ENCODE results near the gene ZSCAN10. TPM values are rescaled to one million over a fixed set of nuclear protein-coding genes. Genes with fewer than 3 reads are reported as not detected.
"Not testable (repeated sequence)": the region's sequence is repeated elsewhere in the genome, so short reads cannot be mapped to it uniquely, and the experiment has no call there.

The ZSCAN10 gene
- total RNA-seq, 1 donor from 2014 or later = 0.74 TPM

DNA sequence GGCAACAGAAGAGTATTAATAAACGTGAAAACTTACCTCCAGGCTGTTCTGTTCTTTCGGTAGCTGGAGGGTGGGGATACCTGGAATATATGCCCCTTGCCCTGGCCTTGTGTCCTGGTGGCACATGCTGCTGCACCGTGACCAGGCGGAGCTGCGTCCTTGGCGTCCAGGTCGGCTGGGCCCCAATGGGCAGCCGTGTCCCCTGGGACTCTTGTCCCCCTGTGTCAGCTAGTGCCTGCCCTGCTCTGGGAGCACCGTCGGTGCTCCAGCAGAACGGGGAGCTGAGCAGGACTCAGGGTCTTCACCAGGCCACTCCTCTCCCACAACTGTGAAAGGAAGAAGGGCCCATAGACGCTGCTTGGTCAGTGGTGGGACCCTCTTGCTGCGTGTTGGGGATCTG is 43.7 kb upstream of the ZSCAN10 start:
- Mint-ChIP-seq H3K9me3 (ENCODE audit: unreplicated experiment) (peaks cover 6% of the 10 kb centered on the region), H3K27ac (ENCODE audit: unreplicated experiment) (no peak overlapping the region), H3K4me3 (ENCODE audit: unreplicated experiment) (no peak overlapping the region)

GRCh38 chr16:3142327-3142726 is 43.2 kb upstream of the ZSCAN10 start:
- Mint-ChIP-seq H3K4me3 (ENCODE audit: unreplicated experiment) (no peak overlapping the region), H3K9me3 (ENCODE audit: unreplicated experiment) (peaks cover 6% of the 10 kb centered on the region), H3K36me3 (ENCODE audit: unreplicated experiment) (peaks cover 6% of the 10 kb centered on the region)

More for the DNA sequence above, 43.7 kb upstream of the ZSCAN10 start:
- H3K36me3 Mint-ChIP-seq (ENCODE audit: unreplicated experiment) = peaks cover 6% of the 10 kb centered on the region
- H3K27me3 Mint-ChIP-seq (ENCODE audit: unreplicated experiment) = peaks cover 11% of the 10 kb centered on the region
- peaks cover 10% of the 10 kb centered on the region for H3K4me1 Mint-ChIP-seq (ENCODE audit: low read depth, unreplicated experiment)
- TF ChIP-seq, protein P1, sequence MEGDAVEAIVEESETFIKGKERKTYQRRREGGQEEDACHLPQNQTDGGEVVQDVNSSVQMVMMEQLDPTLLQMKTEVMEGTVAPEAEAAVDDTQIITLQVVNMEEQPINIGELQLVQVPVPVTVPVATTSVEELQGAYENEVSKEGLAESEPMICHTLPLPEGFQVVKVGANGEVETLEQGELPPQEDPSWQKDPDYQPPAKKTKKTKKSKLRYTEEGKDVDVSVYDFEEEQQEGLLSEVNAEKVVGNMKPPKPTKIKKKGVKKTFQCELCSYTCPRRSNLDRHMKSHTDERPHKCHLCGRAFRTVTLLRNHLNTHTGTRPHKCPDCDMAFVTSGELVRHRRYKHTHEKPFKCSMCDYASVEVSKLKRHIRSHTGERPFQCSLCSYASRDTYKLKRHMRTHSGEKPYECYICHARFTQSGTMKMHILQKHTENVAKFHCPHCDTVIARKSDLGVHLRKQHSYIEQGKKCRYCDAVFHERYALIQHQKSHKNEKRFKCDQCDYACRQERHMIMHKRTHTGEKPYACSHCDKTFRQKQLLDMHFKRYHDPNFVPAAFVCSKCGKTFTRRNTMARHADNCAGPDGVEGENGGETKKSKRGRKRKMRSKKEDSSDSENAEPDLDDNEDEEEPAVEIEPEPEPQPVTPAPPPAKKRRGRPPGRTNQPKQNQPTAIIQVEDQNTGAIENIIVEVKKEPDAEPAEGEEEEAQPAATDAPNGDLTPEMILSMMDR (IDR thresholded peaks at IDR 0.05; ENCODE audit: partially characterized antibody, unreplicated experiment) = no peak
- DNase-seq = no peak

DNA sequence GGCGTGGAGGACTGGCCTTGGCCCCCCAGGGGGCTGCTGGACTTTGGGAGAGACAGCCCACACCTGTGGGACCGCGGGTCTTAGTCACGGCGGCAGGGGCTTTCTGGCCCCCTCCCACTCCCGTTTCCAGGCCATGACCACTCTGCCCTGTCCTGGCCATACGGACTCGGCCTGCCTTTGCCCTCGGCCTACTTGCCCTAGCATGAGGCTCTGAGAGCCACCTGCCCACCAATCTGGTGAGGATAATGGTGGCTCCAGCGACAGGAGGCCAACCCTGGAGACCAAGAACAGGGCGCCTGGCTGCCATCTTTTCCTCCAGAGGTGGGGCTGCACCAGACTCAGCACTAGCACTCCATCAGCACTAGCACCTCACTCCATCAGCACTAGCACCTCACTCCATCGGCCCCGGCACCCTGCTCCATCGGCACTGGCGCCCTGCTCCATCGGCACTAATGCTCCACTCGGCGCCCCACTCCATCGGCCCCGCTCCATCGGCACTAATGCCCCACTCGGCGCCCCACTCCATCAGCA is 42.8 kb upstream of the ZSCAN10 start:
- Mint-ChIP-seq H3K27me3 (ENCODE audit: unreplicated experiment) (peaks cover 11% of the 10 kb centered on the region), H3K9me3 (ENCODE audit: unreplicated experiment) (peaks cover 6% of the 10 kb centered on the region), H3K36me3 (ENCODE audit: unreplicated experiment) (peaks cover 6% of the 10 kb centered on the region)

More at GRCh38 chr16:3142327-3142726, 43.2 kb upstream of the ZSCAN10 start:
- Mint-ChIP-seq H3K27ac (ENCODE audit: unreplicated experiment) (peak overlapping the region; percentile 17), H3K27me3 (ENCODE audit: unreplicated experiment) (peaks cover 11% of the 10 kb centered on the region), H3K4me1 (ENCODE audit: low read depth, unreplicated experiment) (peaks cover 10% of the 10 kb centered on the region)
- TF ChIP-seq, protein P1 (IDR thresholded peaks at IDR 0.05; ENCODE audit: partially characterized antibody, unreplicated experiment) = no peak
- no peak for DNase-seq

DNA sequence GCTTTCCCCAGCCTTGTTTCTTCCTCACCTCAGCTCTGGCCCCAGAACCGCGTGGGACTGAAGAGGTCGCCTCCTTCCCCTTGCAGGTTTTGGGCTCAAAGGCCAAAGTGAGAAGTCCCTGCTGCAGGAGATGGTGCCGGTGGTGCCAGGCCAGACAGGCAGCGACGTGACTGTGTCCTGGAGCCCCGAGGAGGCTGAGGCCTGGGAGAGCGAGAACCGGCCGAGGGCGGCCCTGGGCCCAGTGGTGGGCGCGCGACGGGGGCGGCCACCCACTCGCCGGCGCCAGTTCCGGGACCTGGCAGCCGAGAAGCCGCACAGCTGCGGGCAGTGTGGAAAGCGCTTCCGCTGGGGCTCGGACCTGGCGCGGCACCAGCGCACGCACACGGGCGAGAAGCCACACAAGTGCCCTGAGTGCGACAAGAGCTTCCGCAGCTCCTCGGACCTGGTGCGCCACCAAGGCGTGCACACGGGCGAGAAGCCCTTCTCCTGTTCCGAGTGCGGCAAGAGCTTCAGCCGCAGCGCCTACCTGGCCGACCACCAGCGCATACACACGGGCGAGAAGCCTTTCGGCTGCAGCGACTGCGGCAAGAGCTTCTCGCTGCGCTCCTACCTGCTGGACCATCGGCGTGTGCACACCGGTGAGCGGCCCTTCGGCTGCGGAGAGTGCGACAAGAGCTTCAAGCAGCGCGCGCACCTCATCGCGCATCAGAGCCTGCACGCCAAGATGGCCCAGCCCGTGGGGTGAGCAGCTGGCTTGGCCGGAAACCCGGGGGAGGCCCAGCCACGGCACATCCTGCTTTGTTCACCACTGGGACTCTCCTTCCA is 41.7 kb upstream of the ZSCAN10 start:
- H3K4me1 Mint-ChIP-seq (ENCODE audit: low read depth, unreplicated experiment) = peaks cover 16% of the 10 kb centered on the region

More for the DNA sequence above, 42.8 kb upstream of the ZSCAN10 start:
- Mint-ChIP-seq H3K27ac (ENCODE audit: unreplicated experiment) (no peak overlapping the region), H3K4me3 (ENCODE audit: unreplicated experiment) (no peak overlapping the region), H3K4me1 (ENCODE audit: low read depth, unreplicated experiment) (peaks cover 12% of the 10 kb centered on the region)
- DNase-seq = no peak
- TF ChIP-seq, protein P1 (IDR thresholded peaks at IDR 0.05; ENCODE audit: partially characterized antibody, unreplicated experiment) = no peak

GRCh38 chr16:3139561-3139960 is 40.5 kb upstream of the ZSCAN10 start:
- not testable (repeated sequence) for H3K9me3 Mint-ChIP-seq (ENCODE audit: unreplicated experiment); H3K36me3 Mint-ChIP-seq (ENCODE audit: unreplicated experiment); DNase-seq; H3K4me3 Mint-ChIP-seq (ENCODE audit: unreplicated experiment); H3K27ac Mint-ChIP-seq (ENCODE audit: unreplicated experiment)
- peaks cover 15% of the 10 kb centered on the region for H3K27me3 Mint-ChIP-seq (ENCODE audit: unreplicated experiment)
- peaks cover 12% of the 10 kb centered on the region for H3K4me1 Mint-ChIP-seq (ENCODE audit: low read depth, unreplicated experiment)

More for the DNA sequence above, 41.7 kb upstream of the ZSCAN10 start:
- Mint-ChIP-seq H3K27ac (ENCODE audit: unreplicated experiment) (no peak overlapping the region), H3K4me3 (ENCODE audit: unreplicated experiment) (no peak overlapping the region), H3K36me3 (ENCODE audit: unreplicated experiment) (peaks cover 6% of the 10 kb centered on the region), H3K9me3 (ENCODE audit: unreplicated experiment) (peaks cover 6% of the 10 kb centered on the region), H3K27me3 (ENCODE audit: unreplicated experiment) (peaks cover 11% of the 10 kb centered on the region)
- TF ChIP-seq, protein P1 (IDR thresholded peaks at IDR 0.05; ENCODE audit: partially characterized antibody, unreplicated experiment) = no peak
- DNase-seq = no peak
